Fibroblast of lung (primary cell): ENCODE results near the gene PAX3. TPM values are rescaled to one million over a fixed set of nuclear protein-coding genes. Genes with fewer than 3 reads are reported as not detected.

Experiments used
- DNase-seq, 2 donors: peaks; one replicate each; pipeline versions ENCODE4 v3.0.0 to v3.0.0-alpha.2; 2010; ENCODE audit warnings: low read depth in 2 of 2
- H2AFZ ChIP-seq: 2 replicates; pipeline ENCODE4 v1.5.1; 2012; ENCODE audit warnings: low read length, control low read depth, inconsistent platforms
- H3K27ac ChIP-seq: 2 replicates; pipeline ENCODE4 v1.5.1; 2011; ENCODE audit warnings: low read length, control low read depth; ENCODE audit not compliant: insufficient read depth
- H3K27me3 ChIP-seq: 2 replicates; pipeline ENCODE4 v1.5.1; 2011; ENCODE audit warnings: mild to moderate bottlenecking, low read length; ENCODE audit not compliant: control insufficient read depth, insufficient read depth
- H3K36me3 ChIP-seq: 2 replicates; pipeline ENCODE4 v1.5.1; 2011; ENCODE audit warnings: low read length; ENCODE audit not compliant: control insufficient read depth, insufficient read depth
- H3K4me1 ChIP-seq: 2 replicates; pipeline ENCODE4 v1.5.1; 2011; ENCODE audit warnings: low read length; ENCODE audit not compliant: control insufficient read depth, insufficient read depth; ENCODE audit errors: extremely low read depth
- H3K4me2 ChIP-seq: 2 replicates; pipeline ENCODE4 v1.5.1; 2011; ENCODE audit warnings: low read length, control low read depth; ENCODE audit not compliant: insufficient read depth; ENCODE audit errors: extremely low read depth
- H3K4me3 ChIP-seq, 4 experiments: fragments of 200-600 bp in 1 of 4; sonication (generic) in 1 of 4; replicated peaks in 1 of 4; 2 replicates each; pipeline ENCODE4 v1.5.1; 2011 to 2016; ENCODE audit warnings: low read length in 4 of 4, low read depth in 3 of 4, mild to moderate bottlenecking in 3 of 4, control low read depth in 2 of 4, inconsistent platforms in 1 of 4, mixed read lengths in 1 of 4; ENCODE audit not compliant: insufficient read depth in 1 of 4; ENCODE audit errors: control extremely low read depth in 1 of 4
- H3K79me2 ChIP-seq: 2 replicates; pipeline ENCODE4 v1.5.1; 2012; ENCODE audit warnings: mild to moderate bottlenecking, low read length, inconsistent platforms; ENCODE audit not compliant: control insufficient read depth, insufficient read depth
- H3K9ac ChIP-seq: 2 replicates; pipeline ENCODE4 v1.5.1; 2011; ENCODE audit warnings: mild to moderate bottlenecking, low read length, control low read depth; ENCODE audit not compliant: insufficient read depth
- H3K9me3 ChIP-seq: 2 replicates; pipeline ENCODE4 v1.5.1; 2012; ENCODE audit warnings: low read depth, low read length; ENCODE audit not compliant: control insufficient read depth, insufficient read depth
- H4K20me1 ChIP-seq: 2 replicates; pipeline ENCODE4 v1.5.1; 2011; ENCODE audit warnings: low read length; ENCODE audit not compliant: control insufficient read depth, insufficient read depth; ENCODE audit errors: extremely low read depth
- CTCF ChIP-seq, 2 donors: IDR thresholded peaks in 1 of 2; conservative IDR thresholded peaks in 1 of 2; 1 replicate in 1 of 2; 2 replicates in 1 of 2; pipeline ENCODE4 v1.5.1; 2011 to 2012; ENCODE audit warnings: low read length in 2 of 2, control low read depth in 1 of 2, inconsistent platforms in 1 of 2, low read depth in 1 of 2, mild to moderate bottlenecking in 1 of 2
- EZH2 ChIP-seq: IDR thresholded peaks from 2 replicates; pipeline ENCODE4 v1.5.1; 2012; ENCODE audit warnings: low read length, control low read depth, mild to moderate bottlenecking; ENCODE audit errors: missing control alignments
- polyA plus RNA-seq, 2 donors: library from polyadenylated mRNA; depleted of rRNA in 1 of 2; stranded (reverse) in 1 of 2; unstranded in 1 of 2; fragments of >200 nt; gene quantifications; 2 replicates each; pipeline ENCODE4 v1.2.1, GENCODE V29; 2011 to 2012; ENCODE audit warnings: missing spikeins in 1 of 2
- total RNA-seq: library from RNA; depleted of rRNA; stranded (reverse); fragments of >200 nt; gene quantifications from 2 replicates; pipeline ENCODE4 v1.2.1, GENCODE V29; 2014

The PAX3 gene
- total and polyA plus RNA-seq, 2 donors (not counting 1 experiment from before 2014, with no cell fraction given) = not detected

GRCh38 chr2:222302178-222303018 is 3.6 kb upstream of the PAX3 start:
- Histone ChIP-seq H3K27me3 (peaks cover 99% of the 10 kb centered on the region), H3K4me2 (no peak overlapping the region)

DNA sequence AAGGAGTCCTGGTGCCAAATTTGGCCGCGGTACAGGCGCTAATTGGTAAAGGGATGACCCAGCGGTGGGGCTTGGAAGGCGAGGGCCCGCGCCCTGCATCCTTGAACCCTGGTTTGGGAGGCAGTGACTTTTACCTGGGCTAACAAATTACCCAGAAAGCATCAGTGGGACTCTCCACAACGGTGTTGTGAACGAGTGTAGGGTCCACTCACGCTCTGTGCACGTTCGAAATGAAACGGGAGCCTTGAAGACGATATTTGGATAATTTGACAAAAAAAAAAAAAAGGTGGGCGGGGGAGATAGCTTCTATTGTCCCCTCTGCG is 3.0 kb upstream of the PAX3 start:
- Histone ChIP-seq H3K4me3 (no peak overlapping the region), H3K27ac (no peak overlapping the region), H3K36me3 (no peaks in the 10 kb centered on the region), H3K4me1 (peaks cover 4% of the 10 kb centered on the region), H3K4me2 (no peak overlapping the region), H3K9ac (no peak overlapping the region), H2AFZ (no peak overlapping the region), H3K9me3 (no peaks in the 10 kb centered on the region), H3K27me3 (peaks cover 98% of the 10 kb centered on the region), H3K79me2 (no peaks in the 10 kb centered on the region), H4K20me1 (no peaks in the 10 kb centered on the region)
- DNase-seq = no peak
- TF ChIP-seq EZH2 (no peak), CTCF (conservative IDR thresholded peaks at IDR 0.05 in 1 of 2, IDR thresholded peaks at IDR 0.05 in 1 of 2; ENCODE audit: low read depth in 1 of 2, low read length in 2 of 2) (no peak)

More at GRCh38 chr2:222302178-222303018, 3.6 kb upstream of the PAX3 start:
- H3K4me1 ChIP-seq = peaks cover 4% of the 10 kb centered on the region
- peak in 1 of 2 donors; percentile 27 for DNase-seq
- H3K4me3 ChIP-seq = no peak overlapping the region
- no peaks in the 10 kb centered on the region for H3K36me3 ChIP-seq
- H3K9ac ChIP-seq = no peak overlapping the region
- no peak overlapping the region for H3K27ac ChIP-seq
- H2AFZ ChIP-seq = no peak overlapping the region
- no peaks in the 10 kb centered on the region for H3K79me2 ChIP-seq
- no peaks in the 10 kb centered on the region for H4K20me1 ChIP-seq
- TF ChIP-seq EZH2 (peak; percentile 77), CTCF (conservative IDR thresholded peaks at IDR 0.05 in 1 of 2, IDR thresholded peaks at IDR 0.05 in 1 of 2; ENCODE audit: low read depth in 1 of 2, low read length in 2 of 2) (no peak)
- H3K9me3 ChIP-seq = no peaks in the 10 kb centered on the region

- TF ChIP-seq EZH2 (peak; percentile 29), CTCF (conservative IDR thresholded peaks at IDR 0.05 in 1 of 2, IDR thresholded peaks at IDR 0.05 in 1 of 2; ENCODE audit: low read depth in 1 of 2, low read length in 2 of 2) (no peak)
- Histone ChIP-seq H3K4me3 (no peak overlapping the region), H3K79me2 (no peaks in the 10 kb centered on the region), H3K9me3 (no peaks in the 10 kb centered on the region), H4K20me1 (no peaks in the 10 kb centered on the region), H3K4me1 (peaks cover under 1% of the 10 kb centered on the region), H2AFZ (no peak overlapping the region), H3K36me3 (no peaks in the 10 kb centered on the region), H3K27ac (no peak overlapping the region), H3K27me3 (peaks cover 98% of the 10 kb centered on the region), H3K4me2 (no peak overlapping the region), H3K9ac (no peak overlapping the region)
- peak in 1 of 2 donors; percentile 45 for DNase-seq
Measured at GRCh38 chr2:222301053-222301795, 2.4 kb upstream of the PAX3 start.
